GM10248 (cell line): ENCODE data around the gene LAMA3.

Experiments
- CTCF ChIA-PET: fragments of 300-600 bp; sonication (Branson Sonifier 250); formaldehyde crosslinking; extraction: SDS; loops from one replicate; lab custom pipeline; 2021; ENCODE audit warnings: antibody characterized with exemption; lab: Yijun Ruan, JAX
- POLR2A ChIA-PET: fragments of 350-650 bp; sonication (Branson Sonifier 250); formaldehyde crosslinking; extraction: SDS; loops from one replicate; lab custom pipeline; 2020; ENCODE audit warnings: antibody characterized with exemption; lab: Yijun Ruan, JAX
- DNase-seq: peaks from one replicate; pipeline ENCODE4 v3.0.0; 2012; ENCODE audit errors: extremely low spot score
- TF ChIP-seq, protein P1 (sequence below): IDR thresholded peaks from 2 replicates; pipeline ENCODE4 v1.5.1; 2012; ENCODE audit warnings: mild to moderate bottlenecking, low read depth; ENCODE audit errors: extremely low read depth, missing control alignments, control extremely low read depth

LAMA3 gene

DNA sequence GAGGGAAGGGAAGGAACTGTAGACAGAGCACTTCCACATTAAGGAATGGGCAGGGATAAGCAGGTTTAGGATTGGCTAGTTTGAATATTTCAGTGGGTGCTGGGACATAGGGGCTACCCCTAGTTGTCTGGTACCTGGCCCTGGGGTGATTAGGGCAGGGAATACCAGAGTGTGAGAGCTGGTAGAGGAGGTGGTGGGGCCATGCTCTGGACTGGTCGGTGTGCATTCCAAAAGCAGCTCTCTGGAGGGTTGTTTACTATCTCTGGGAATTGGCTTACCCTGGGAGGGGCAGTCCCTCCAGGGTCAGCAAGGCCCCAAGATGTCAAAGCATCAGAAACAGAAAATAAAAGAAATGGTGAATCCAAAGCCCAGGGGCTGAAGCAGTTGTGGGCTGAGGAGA, 103.8 kb downstream of the LAMA3 start:
- DNase-seq = no peak
- ChIA-PET POLR2A (no interaction called here), CTCF (no interaction called here)
- TF ChIP-seq, protein P1, sequence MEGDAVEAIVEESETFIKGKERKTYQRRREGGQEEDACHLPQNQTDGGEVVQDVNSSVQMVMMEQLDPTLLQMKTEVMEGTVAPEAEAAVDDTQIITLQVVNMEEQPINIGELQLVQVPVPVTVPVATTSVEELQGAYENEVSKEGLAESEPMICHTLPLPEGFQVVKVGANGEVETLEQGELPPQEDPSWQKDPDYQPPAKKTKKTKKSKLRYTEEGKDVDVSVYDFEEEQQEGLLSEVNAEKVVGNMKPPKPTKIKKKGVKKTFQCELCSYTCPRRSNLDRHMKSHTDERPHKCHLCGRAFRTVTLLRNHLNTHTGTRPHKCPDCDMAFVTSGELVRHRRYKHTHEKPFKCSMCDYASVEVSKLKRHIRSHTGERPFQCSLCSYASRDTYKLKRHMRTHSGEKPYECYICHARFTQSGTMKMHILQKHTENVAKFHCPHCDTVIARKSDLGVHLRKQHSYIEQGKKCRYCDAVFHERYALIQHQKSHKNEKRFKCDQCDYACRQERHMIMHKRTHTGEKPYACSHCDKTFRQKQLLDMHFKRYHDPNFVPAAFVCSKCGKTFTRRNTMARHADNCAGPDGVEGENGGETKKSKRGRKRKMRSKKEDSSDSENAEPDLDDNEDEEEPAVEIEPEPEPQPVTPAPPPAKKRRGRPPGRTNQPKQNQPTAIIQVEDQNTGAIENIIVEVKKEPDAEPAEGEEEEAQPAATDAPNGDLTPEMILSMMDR = no peak

DNA sequence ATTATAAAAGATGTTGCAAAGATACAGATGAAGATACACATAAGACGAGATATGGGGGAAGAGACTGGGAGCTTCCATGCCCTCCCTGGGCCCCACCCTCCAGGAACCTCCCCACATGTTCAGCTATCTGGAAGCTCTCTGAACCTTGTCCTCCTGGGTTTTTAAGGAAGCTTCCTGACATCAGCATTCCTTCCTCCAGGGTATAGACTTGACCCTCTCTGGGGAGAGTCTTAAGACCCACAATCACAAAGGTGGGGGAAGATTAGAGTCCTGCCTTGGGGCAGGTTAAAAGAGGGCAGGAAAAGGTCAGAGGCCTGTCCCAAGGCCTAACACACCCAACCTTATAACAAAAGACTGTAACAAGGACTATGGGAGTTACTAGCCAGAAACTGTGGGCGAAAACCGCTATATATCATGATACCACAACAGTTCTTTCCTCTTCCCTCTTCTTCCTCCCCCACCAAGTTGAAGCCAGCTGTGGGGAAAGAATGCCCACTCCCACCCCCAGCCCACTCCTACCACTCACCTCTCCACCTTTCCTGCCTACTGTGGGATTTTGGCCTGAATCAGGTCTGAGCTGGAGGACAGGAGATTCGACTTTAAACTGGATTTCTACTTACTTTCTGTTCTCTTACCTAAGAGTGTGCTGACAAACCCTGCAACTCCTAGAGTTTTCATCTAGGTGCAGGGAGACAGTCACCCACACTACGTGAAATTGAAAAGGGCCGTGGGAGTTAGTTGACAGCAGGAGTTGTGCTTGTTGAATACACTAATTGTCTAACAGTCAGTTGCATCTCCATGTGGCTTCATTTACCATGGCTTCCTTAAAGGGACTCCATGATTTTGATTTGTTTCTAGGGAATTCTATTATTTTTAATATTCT, 105.0 kb downstream of the LAMA3 start:
- TF ChIP-seq, protein P1 = no peak
- no peak for DNase-seq
- CTCF ChIA-PET = interaction anchor here (1.1 to 3.6 kb wide), 2 partner anchors 18 to 24 kb away, joined by 3 to 13 read pairs; no protein-coding TSS in a partner anchor
- POLR2A ChIA-PET = no interaction called here

DNA sequence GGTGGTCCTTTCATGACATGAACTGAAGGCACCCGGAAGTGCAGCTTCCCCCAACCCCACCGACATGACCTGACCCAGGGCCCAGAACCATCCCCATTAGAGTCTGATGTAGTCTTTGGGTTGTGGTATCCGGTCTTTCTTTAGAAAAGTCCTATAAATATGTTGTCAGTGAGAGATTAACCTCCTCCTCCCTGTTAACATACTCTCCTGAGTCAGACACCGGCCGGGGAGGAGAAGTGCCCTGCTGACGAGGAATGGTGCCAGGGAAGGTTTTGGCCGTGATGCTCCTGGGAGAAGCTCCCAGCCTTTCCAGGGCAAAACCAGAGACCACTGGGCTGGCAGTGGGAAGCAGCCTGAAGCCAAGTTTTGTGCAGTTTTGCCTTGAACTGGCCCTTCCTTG, 109.0 kb downstream of the LAMA3 start:
- no peak for DNase-seq
- TF ChIP-seq, protein P1 = no peak
- CTCF ChIA-PET = no interaction called here
- POLR2A ChIA-PET = no interaction called here

DNA sequence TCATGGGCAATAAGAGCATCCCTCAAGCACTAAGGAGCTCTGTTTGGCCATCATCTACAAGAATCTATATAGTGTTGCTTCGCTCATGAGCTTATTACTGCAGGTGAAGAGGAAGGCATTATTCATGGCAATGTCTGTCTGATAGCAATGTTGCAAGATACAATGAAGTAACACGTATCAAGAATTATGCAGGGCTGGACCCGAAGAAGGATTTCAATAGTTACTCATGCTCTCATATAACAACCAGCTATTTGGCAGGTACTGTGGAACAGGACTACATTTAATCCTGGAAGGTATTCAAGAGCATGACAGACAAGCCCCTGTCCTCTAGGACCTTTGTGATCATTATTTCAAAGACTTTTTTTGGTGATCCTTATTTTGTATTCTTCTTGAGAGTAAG, 109.6 kb downstream of the LAMA3 start:
- no peak for DNase-seq
- ChIA-PET POLR2A (no interaction called here), CTCF (no interaction called here)
- TF ChIP-seq, protein P1 = no peak

DNA sequence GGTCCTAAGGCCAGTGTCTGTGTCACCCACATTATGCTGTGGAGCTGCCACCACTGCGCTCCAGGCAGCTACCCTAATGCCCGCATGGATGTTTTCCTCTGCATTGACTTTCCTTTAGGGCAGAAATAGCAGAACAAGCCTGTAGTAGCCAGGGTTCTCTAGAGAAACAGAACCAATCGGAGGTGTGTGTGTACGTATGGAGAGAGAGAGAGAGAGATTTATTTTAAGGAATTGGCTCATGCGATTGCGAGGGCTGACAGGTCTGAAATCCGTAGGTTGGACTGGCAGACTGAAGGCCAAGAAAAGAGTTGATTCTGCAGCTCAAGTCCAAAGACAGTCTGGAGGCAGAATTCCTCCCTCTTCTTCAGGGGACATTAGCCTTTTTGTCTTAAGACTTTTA, 110.3 kb downstream of the LAMA3 start:
- TF ChIP-seq, protein P1 = no peak
- CTCF ChIA-PET = no interaction called here
- POLR2A ChIA-PET = no interaction called here
- DNase-seq = no peak

DNA sequence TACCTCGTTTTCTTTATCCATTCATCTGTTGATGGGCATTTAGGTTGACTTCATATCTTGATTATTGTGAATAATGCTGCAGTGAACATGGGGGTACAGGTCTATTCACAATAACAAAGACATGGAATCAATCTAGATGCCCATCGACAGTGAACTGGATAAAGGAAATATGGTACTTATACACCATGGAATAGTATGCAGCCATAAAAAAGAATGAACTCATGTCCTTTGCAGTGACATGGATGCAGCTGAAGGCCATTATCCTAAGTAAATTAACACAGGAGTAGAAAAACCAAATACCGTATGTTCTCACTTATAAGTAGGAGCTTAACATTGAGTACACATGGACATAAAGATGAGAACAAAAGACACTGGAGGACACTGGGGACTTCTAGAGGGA, 111.6 kb downstream of the LAMA3 start:
- no peak for DNase-seq
- ChIA-PET POLR2A (no interaction called here), CTCF (interaction anchor here (0.9 to 1.0 kb wide), 2 partner anchors 12 to 21 kb away, joined by 3 read pairs; no protein-coding TSS in a partner anchor)
- TF ChIP-seq, protein P1 = no peak
